PFSK-1 (cell line): ENCODE results near the gene PLEKHA6.

ENCODE experiments used
- FOXP2 ChIP-seq: optimal IDR thresholded peaks from 2 replicates; pipeline ENCODE3; 2011; ENCODE audit warnings: borderline replicate concordance, control low read depth, inconsistent platforms; ENCODE audit not compliant: insufficient read depth; ENCODE audit errors: extremely low read length, extremely low read depth
- POLR2AphosphoS5 ChIP-seq: IDR thresholded peaks from 2 replicates; pipeline ENCODE4 v1.6.1; 2012; ENCODE audit warnings: low read depth, mild to moderate bottlenecking, control low read depth, low read length, moderate library complexity
- REST ChIP-seq, 2 experiments: IDR thresholded peaks; 2 replicates each; pipeline versions ENCODE4 v1.6.1 to v1.8.0; 2011 to 2012; ENCODE audit warnings: low read depth in 2 of 2, low read length in 2 of 2, control low read depth in 1 of 2, inconsistent platforms in 1 of 2, mild to moderate bottlenecking in 1 of 2, moderate library complexity in 1 of 2; ENCODE audit not compliant: insufficient read depth in 1 of 2
- SIN3A ChIP-seq: IDR thresholded peaks from 2 replicates; pipeline ENCODE4 v1.6.1; 2012; ENCODE audit warnings: mild to moderate bottlenecking, low read length, moderate library complexity, borderline replicate concordance; ENCODE audit not compliant: insufficient read depth
- TAF1 ChIP-seq: IDR thresholded peaks from 2 replicates; pipeline ENCODE4 v1.6.1; 2012; ENCODE audit warnings: low read length, control low read depth, borderline replicate concordance; ENCODE audit not compliant: insufficient read depth

Gene PLEKHA6

GRCh38 chr1:204407295-204407971 lies 47.7 kb upstream of the PLEKHA6 start:
- no peak for TF ChIP-seq TAF1
- no peak for TF ChIP-seq SIN3A
- TF ChIP-seq POLR2AphosphoS5, result no peak
- no peak for TF ChIP-seq REST (IDR thresholded peaks at IDR 0.05; ENCODE audit: insufficient read depth in 1 of 2, low read depth in 2 of 2, low read length in 2 of 2)
- TF ChIP-seq FOXP2, result no peak

- TF ChIP-seq FOXP2 (no peak), TAF1 (no peak), POLR2AphosphoS5 (no peak), REST (IDR thresholded peaks at IDR 0.05; ENCODE audit: insufficient read depth in 1 of 2, low read depth in 2 of 2, low read length in 2 of 2) (no peak), SIN3A (no peak)
Measured at GRCh38 chr1:204406621-204407020, 46.9 kb upstream of the PLEKHA6 start.

- TF ChIP-seq TAF1 (no peak), SIN3A (no peak), FOXP2 (no peak)
Measured at GRCh38 chr1:204405988-204406387, 46.3 kb upstream of the PLEKHA6 start.

GRCh38 chr1:204404629-204405028 lies 44.9 kb upstream of the PLEKHA6 start:
- TF ChIP-seq POLR2AphosphoS5, result no peak
- TF ChIP-seq SIN3A, result no peak
- TF ChIP-seq REST (IDR thresholded peaks at IDR 0.05; ENCODE audit: insufficient read depth in 1 of 2, low read depth in 2 of 2, low read length in 2 of 2), result no peak
- no peak for TF ChIP-seq TAF1
- no peak for TF ChIP-seq FOXP2

GRCh38 chr1:204402391-204402790 lies 42.7 kb upstream of the PLEKHA6 start:
- TF ChIP-seq SIN3A (no peak), TAF1 (no peak), POLR2AphosphoS5 (no peak), FOXP2 (no peak), REST (IDR thresholded peaks at IDR 0.05; ENCODE audit: insufficient read depth in 1 of 2, low read depth in 2 of 2, low read length in 2 of 2) (no peak)
